HG02642 (cell line): ENCODE measurements around the gene KLF7.
"Not testable (repeated sequence)": the region's sequence is repeated elsewhere in the genome, so short reads cannot be mapped to it uniquely, and the experiment has no call there.

Experiments used
- ATAC-seq: cut with Tn5 transposase; IDR thresholded peaks from one replicate; pipeline ENCODE4 v1.9.1; 2021; ENCODE audit warnings: mild to moderate bottlenecking; ENCODE audit not compliant: unreplicated experiment, poor library complexity

The KLF7 gene

DNA sequence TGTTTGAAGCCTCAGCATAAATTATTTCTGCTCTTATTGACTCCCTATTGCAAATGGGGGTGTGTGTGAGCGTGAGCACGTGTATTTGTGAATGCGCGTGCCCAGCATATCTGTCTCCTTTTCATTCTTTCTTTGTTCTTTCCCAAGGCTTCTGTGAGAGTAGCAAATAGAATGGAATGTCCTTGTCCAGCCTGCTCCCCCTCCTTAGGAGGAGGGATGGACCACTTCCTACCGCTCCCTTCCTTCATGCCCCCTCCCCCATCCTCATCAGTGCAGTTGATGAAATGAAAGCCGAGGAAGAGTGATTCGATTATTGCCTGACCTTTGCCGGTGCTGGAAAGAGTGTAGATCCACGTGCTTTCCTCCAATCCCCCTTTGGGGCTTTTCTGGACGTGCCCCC lies 124.5 kb downstream of the KLF7 start:
- no peak for ATAC-seq

DNA sequence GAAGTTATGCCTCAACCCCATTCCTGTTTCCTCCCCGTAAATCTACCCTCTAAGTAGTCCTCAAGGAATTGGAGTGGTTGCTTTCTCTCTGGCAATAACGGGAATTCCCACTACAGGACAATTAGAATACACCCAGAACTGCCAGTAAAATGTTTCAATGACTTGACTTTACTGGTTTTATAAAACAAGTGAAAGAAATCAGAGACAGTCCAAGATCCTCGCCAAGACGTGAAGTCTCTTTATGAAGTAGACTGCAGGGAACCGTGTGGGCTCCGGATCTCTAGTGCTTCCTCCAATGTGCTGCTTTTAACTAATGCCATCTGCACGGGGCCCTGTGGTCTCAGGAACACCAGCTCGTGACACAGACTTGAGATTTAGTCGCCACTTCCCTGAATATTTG lies 125.1 kb downstream of the KLF7 start:
- ATAC-seq: no peak

DNA sequence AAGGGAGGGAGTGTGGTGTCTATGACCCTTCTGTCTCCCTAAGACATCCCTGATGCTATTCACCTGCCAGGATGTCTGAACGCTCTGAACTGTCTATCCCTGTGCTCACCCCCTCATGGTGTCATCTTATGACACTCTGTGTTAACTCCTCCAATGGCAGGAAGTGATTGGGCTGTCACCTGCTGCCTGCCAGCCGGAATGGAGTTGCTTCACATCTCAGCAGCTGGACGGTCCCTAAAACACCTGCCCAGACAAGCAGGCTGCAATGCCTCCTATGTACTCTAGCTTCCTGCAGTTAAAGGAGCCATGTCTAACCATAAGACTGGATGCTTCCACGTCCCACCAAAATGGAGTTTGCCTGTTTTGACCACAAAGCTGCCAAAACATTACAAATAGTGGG lies 126.5 kb downstream of the KLF7 start:
- ATAC-seq: no peak

- ATAC-seq: no peak
These were observed 127.4 kb downstream of the KLF7 start for GRCh38 chr2:207038299-207038698.

DNA sequence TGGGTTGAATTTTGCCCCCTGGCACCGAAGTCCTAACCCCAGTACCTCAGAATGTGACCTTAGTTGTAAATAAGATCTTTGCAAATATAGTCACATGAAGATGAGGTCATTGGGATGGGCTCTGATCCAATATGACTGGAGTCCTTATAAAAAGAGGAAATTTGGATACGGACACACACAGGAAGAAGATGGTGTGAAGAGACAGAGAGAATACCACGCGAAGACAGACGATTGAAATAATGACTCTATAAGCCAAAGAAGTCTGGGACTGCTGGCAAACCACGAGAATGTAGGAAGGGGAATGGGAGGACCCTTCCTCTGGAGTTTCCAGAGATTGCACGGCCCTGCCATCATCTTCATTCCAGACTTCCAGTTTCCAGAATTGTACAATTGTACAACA lies 127.9 kb downstream of the KLF7 start:
- ATAC-seq: no peak

DNA sequence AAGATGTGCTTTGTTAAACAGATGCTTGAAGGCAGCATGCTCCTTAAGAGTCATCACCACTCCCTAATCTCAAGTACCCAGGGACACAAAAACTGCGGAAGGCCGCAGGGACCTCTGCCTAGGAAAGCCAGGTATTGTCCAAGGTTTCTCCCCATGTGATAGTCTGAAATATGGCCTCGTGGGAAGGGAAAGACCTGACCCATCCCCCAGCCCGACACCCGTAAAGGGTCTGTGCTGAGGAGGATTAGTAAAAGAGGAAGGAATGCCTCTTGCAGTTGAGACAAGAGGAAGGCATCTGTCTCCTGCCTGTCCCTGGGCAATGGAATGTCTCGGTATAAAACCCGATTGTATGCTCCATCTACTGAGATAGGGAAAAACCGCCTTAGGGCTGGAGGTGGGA lies 128.7 kb downstream of the KLF7 start:
- ATAC-seq: not testable (repeated sequence)

- ATAC-seq: no peak
These were observed 129.9 kb downstream of the KLF7 start for GRCh38 chr2:207035875-207036274.

DNA sequence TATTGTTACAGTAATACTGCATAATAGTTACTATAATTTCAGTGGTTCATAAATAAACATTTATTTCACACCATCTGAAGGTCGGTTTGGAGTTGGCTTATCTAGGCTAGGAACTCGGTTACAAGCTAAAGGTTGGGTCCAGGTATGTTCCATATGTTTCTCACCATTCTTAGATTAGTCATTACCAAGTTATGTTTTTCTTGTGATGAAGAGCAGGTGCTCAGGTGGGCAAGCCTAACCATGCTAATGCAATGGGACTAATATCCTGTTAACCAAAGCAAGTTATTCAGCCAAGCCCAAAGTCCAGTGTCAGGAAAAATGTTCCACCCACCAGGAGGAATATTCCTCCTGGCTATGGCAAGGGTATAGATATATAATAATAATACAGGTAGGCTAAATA lies 133.3 kb downstream of the KLF7 start:
- no peak for ATAC-seq
